H1 (cell line): Measurements from ENCODE around the gene CLPX. TPM values are rescaled to one million over a fixed set of nuclear protein-coding genes. Genes with fewer than 3 reads are reported as not detected.

ENCODE experiments used
- CTCF ChIA-PET: fragments of 300-600 bp; sonication (Branson Sonifier 250); formaldehyde crosslinking; loops from one replicate; lab custom pipeline; 2021; ENCODE audit not compliant: partially characterized antibody; lab: Charles Lee
- POLR2A ChIA-PET: fragments of 300-600 bp; sonication (Branson Sonifier 250); formaldehyde crosslinking; loops from one replicate; lab custom pipeline; 2021; ENCODE audit warnings: inconsistent platforms; ENCODE audit not compliant: partially characterized antibody; lab: Charles Lee
- DNase-seq, 2 experiments: peaks; one replicate each; pipeline versions ENCODE4 v3.0.0 to v3.0.0-alpha.2; 2010 to 2022; ENCODE audit warnings: low spot score in 2 of 2, low read depth in 1 of 2, mixed read lengths in 1 of 2
- FAIRE-seq: peaks from 2 replicates; lab custom pipeline; 2011; peaks lifted over from hg19 to GRCh38; lab: Jason Lieb, UNC
- H2AFZ ChIP-seq: 2 replicates; pipeline ENCODE4 v1.8.1; 2012; ENCODE audit warnings: low read length, inconsistent platforms
- H2AK5ac ChIP-seq: 2 replicates; pipeline ENCODE4 v1.6.1; 2013; ENCODE audit warnings: low read depth, low read length
- H2BK120ac ChIP-seq: replicated peaks from 2 replicates; pipeline ENCODE3; 2013; ENCODE audit warnings: low read depth, low read length, inconsistent platforms
- H2BK12ac ChIP-seq: 2 replicates; pipeline ENCODE4 v1.6.1; 2013; ENCODE audit warnings: low read depth, low read length
- H2BK15ac ChIP-seq: 2 replicates; pipeline ENCODE4 v1.6.1; 2013; ENCODE audit warnings: low read length
- H2BK20ac ChIP-seq: 2 replicates; pipeline ENCODE4 v1.6.1; 2013; ENCODE audit warnings: low read length
- H2BK5ac ChIP-seq: 2 replicates; pipeline ENCODE4 v1.6.1; 2013; ENCODE audit warnings: low read depth, low read length
- H3K14ac ChIP-seq: 2 replicates; pipeline ENCODE4 v1.6.1; 2013; ENCODE audit warnings: inconsistent platforms; ENCODE audit not compliant: insufficient read length
- H3K18ac ChIP-seq: 2 replicates; pipeline ENCODE4 v1.6.1; 2013; ENCODE audit warnings: low read length; ENCODE audit errors: extremely low read depth
- H3K23ac ChIP-seq: 2 replicates; pipeline ENCODE4 v1.6.1; 2013; ENCODE audit warnings: inconsistent platforms; ENCODE audit not compliant: insufficient read length
- H3K23me2 ChIP-seq: 2 replicates; pipeline ENCODE4 v1.6.1; 2013; ENCODE audit warnings: low read depth, low read length
- H3K27ac ChIP-seq: 2 replicates; pipeline ENCODE4 v1.6.1; 2011; ENCODE audit warnings: low read depth, low read length, inconsistent platforms
- H3K27me3 ChIP-seq, 4 experiments: replicated peaks in 1 of 4; 1 replicate in 1 of 4; 2 replicates in 3 of 4; pipeline versions ENCODE4 v1.6.1 to v1.8.1; 2011 to 2013; ENCODE audit warnings: low read length in 3 of 4, mild to moderate bottlenecking in 3 of 4, inconsistent platforms in 2 of 4, mixed read lengths in 2 of 4, moderate library complexity in 1 of 4; ENCODE audit not compliant: control insufficient read depth in 3 of 4, insufficient read depth in 3 of 4; ENCODE audit errors: extremely low read depth in 1 of 4
- H3K36me3 ChIP-seq, 4 experiments: 2 replicates each; pipeline versions ENCODE4 v1.6.1 to v1.8.1; 2011 to 2013; ENCODE audit warnings: mild to moderate bottlenecking in 4 of 4, low read length in 3 of 4, moderate library complexity in 2 of 4, control low read depth in 1 of 4, inconsistent platforms in 1 of 4; ENCODE audit not compliant: insufficient read depth in 4 of 4, control insufficient read depth in 2 of 4
- H3K4ac ChIP-seq: replicated peaks from 2 replicates; pipeline ENCODE3; 2013; ENCODE audit warnings: low read length, low read depth, mixed read lengths, inconsistent platforms; ENCODE audit not compliant: insufficient read length
- H3K4me1 ChIP-seq, 4 experiments: replicated peaks in 1 of 4; 1 replicate in 1 of 4; 2 replicates in 3 of 4; pipeline versions ENCODE4 v1.6.1 to v1.8.1; 2011 to 2013; ENCODE audit warnings: low read length in 3 of 4, inconsistent platforms in 2 of 4, mixed read lengths in 1 of 4; ENCODE audit not compliant: insufficient read depth in 4 of 4, control insufficient read depth in 3 of 4
- H3K4me2 ChIP-seq, 2 experiments: 2 replicates each; pipeline versions ENCODE4 v1.6.1 to v1.8.1; 2011 to 2013; ENCODE audit warnings: low read depth in 2 of 2, low read length in 2 of 2, control low read depth in 1 of 2, inconsistent platforms in 1 of 2, mild to moderate bottlenecking in 1 of 2; ENCODE audit not compliant: insufficient read depth in 1 of 2
- H3K4me3 ChIP-seq, 4 experiments: fragments of 200-600, 300-600 bp in 1 of 4; sonication (generic), shearing (Covaris generic), sonication (Bioruptor Twin) in 1 of 4; 2 replicates each; pipeline versions ENCODE4 v1.5.1 to v1.8.1; 2011 to 2016; ENCODE audit warnings: low read length in 4 of 4, low read depth in 3 of 4, control low read depth in 2 of 4, inconsistent platforms in 2 of 4, mild to moderate bottlenecking in 2 of 4, mixed read lengths in 1 of 4, moderate library complexity in 1 of 4; ENCODE audit not compliant: insufficient read depth in 2 of 4; ENCODE audit errors: extremely low read depth in 1 of 4
- H3K56ac ChIP-seq: replicated peaks from 2 replicates; pipeline ENCODE3; 2013; ENCODE audit warnings: low read depth, mild to moderate bottlenecking, mixed read lengths, low read length, inconsistent platforms; ENCODE audit not compliant: insufficient read length
- H3K79me1 ChIP-seq: 2 replicates; pipeline ENCODE4 v1.6.1; 2013; ENCODE audit warnings: low read depth, low read length, control low read depth
- H3K79me2 ChIP-seq, 2 experiments: 2 replicates each; pipeline versions ENCODE4 v1.6.1 to v1.8.1; 2012 to 2013; ENCODE audit warnings: low read length in 2 of 2, mild to moderate bottlenecking in 2 of 2, inconsistent platforms in 1 of 2; ENCODE audit not compliant: insufficient read depth in 2 of 2, control insufficient read depth in 1 of 2
- H3K9ac ChIP-seq, 4 experiments: replicated peaks in 1 of 4; 1 replicate in 1 of 4; 2 replicates in 3 of 4; pipeline versions ENCODE4 v1.6.1 to v1.8.1; 2011 to 2013; ENCODE audit warnings: low read depth in 3 of 4, low read length in 3 of 4, control low read depth in 2 of 4, mild to moderate bottlenecking in 2 of 4, moderate library complexity in 2 of 4, inconsistent platforms in 1 of 4; ENCODE audit errors: extremely low read depth in 1 of 4
- H3K9me3 ChIP-seq, 2 experiments: 2 replicates each; pipeline versions ENCODE4 v1.6.1 to v1.8.1; 2012 to 2013; ENCODE audit warnings: mild to moderate bottlenecking in 2 of 2, moderate library complexity in 2 of 2, control low read depth in 1 of 2, inconsistent platforms in 1 of 2, low read depth in 1 of 2, low read length in 1 of 2, mixed read lengths in 1 of 2; ENCODE audit not compliant: insufficient read depth in 2 of 2
- H4K20me1 ChIP-seq, 2 experiments: replicated peaks in 1 of 2; 2 replicates each; pipeline versions ENCODE3 to v1.8.1; 2011 to 2013; ENCODE audit warnings: inconsistent platforms in 2 of 2, low read length in 2 of 2, mild to moderate bottlenecking in 1 of 2; ENCODE audit not compliant: insufficient read depth in 2 of 2, control insufficient read depth in 1 of 2
- H4K5ac ChIP-seq: 2 replicates; pipeline ENCODE4 v1.6.1; 2013; ENCODE audit warnings: low read length, low read depth, mixed read lengths, inconsistent platforms; ENCODE audit not compliant: insufficient read length
- H4K8ac ChIP-seq: 2 replicates; pipeline ENCODE4 v1.8.0; 2013; ENCODE audit warnings: mild to moderate bottlenecking, moderate library complexity, low read length, inconsistent platforms; ENCODE audit not compliant: insufficient read depth; ENCODE audit errors: extremely low read depth
- H4K91ac ChIP-seq: replicated peaks from 2 replicates; pipeline ENCODE3; 2013; ENCODE audit warnings: low read length, mixed read lengths, inconsistent platforms; ENCODE audit not compliant: insufficient read length
- CREB1 ChIP-seq: IDR thresholded peaks from 2 replicates; pipeline ENCODE4 v1.6.1; 2012; ENCODE audit warnings: inconsistent platforms
- HDAC2 ChIP-seq, 2 experiments: fragments of 300-600 bp in 1 of 2; sonication (generic) in 1 of 2; IDR thresholded peaks; 2 replicates each; pipeline ENCODE4 v1.6.1; 2011 to 2012; ENCODE audit warnings: low read depth in 2 of 2, low read length in 2 of 2, mild to moderate bottlenecking in 2 of 2, moderate library complexity in 2 of 2, borderline replicate concordance in 1 of 2, inconsistent platforms in 1 of 2
- WGBS, 2 experiments: shearing (Covaris generic) in 1 of 2; methylation state at CpG; one replicate each; pipeline versions ENCODE4 v1.1.6 to v1.1.7; 2013 to 2015; ENCODE audit warnings: low lambda C conversion rate in 2 of 2, mixed read lengths in 2 of 2, inconsistent platforms in 1 of 2, low coverage in 1 of 2, missing lambda C conversion rate in 1 of 2; ENCODE audit not compliant: insufficient replicate concordance in 2 of 2, insufficient coverage in 1 of 2, insufficient read length in 1 of 2; ENCODE audit errors: extremely low coverage in 1 of 2, missing lambda C conversion rate in 1 of 2; 5-methylcytosine and 5-hydroxymethylcytosine counted together
- polyA plus RNA-seq, 7 experiments: library from polyadenylated mRNA; depleted of rRNA in 3 of 7; stranded (reverse) in 5 of 7; unstranded in 2 of 7; fragments of >200 nt in 5 of 7; fragments of 200-250 nt in 2 of 7; gene quantifications; 1 replicate in 5 of 7; 2 replicates in 1 of 7; 4 replicates in 1 of 7; pipeline versions ENCODE4 v1.2.1 to v1.2.3, GENCODE V29; 2011 to 2013; ENCODE audit warnings: missing spikeins in 2 of 7, mixed read lengths in 2 of 7
- total RNA-seq: library from RNA; stranded (reverse); fragmentation: NEBNext Ultra II Directional; extraction: Animal tissue kit (Norgen Biotek cat#: 25700); gene quantifications from 2 replicates; pipeline ENCODE4 v1.2.1, GENCODE V29; 2021

The CLPX gene
- total and polyA plus RNA-seq, 2 of the 8 experiments (the other 6 are each of a cell fraction or from before 2014, with no cell fraction given) = 10.5 to 53.6 TPM

- FAIRE-seq (no peak), DNase-seq (no peak)
- Histone ChIP-seq H3K4me3 (no peak overlapping the region), H4K8ac (no peak overlapping the region), H4K20me1 (no peaks in the 10 kb centered on the region), H3K18ac (no peak overlapping the region), H3K56ac (no peak overlapping the region), H3K9me3 (no peaks in the 10 kb centered on the region), H3K23me2 (no peaks in the 10 kb centered on the region), H3K4me2 (no peak overlapping the region), H2BK15ac (no peak overlapping the region), H3K79me1 (no peaks in the 10 kb centered on the region), H2BK20ac (no peak overlapping the region), H2AFZ (no peak overlapping the region), H3K36me3 (no peaks in the 10 kb centered on the region), H4K5ac (no peak overlapping the region), H3K14ac (no peak overlapping the region), H3K27ac (no peak overlapping the region), H2BK5ac (no peak overlapping the region), H3K27me3 (no peaks in the 10 kb centered on the region), H2BK120ac (no peak overlapping the region), H3K23ac (no peak overlapping the region), H3K4ac (no peak overlapping the region), H2AK5ac (no peak overlapping the region), H4K91ac (no peak overlapping the region), H3K9ac (no peak overlapping the region), H2BK12ac (no peak overlapping the region), H3K79me2 (no peaks in the 10 kb centered on the region), H3K4me1 (no peaks in the 10 kb centered on the region)
- WGBS, 2 experiments = 90% methylated on average over 3 of the region's 3 CpGs; no CpG with 5 or more reads in 1 of the 2 experiments
- CTCF ChIA-PET = interaction anchor here (1.3 kb wide), 1 partner anchor 20 kb away, joined by 3 read pairs; no protein-coding TSS in a partner anchor
- TF ChIP-seq CREB1 (no peak), HDAC2 (IDR thresholded peaks at IDR 0.05; ENCODE audit: borderline replicate concordance in 1 of 2, low read depth in 2 of 2, low read length in 2 of 2) (no peak)
- POLR2A ChIA-PET = no interaction called here
Measured at GRCh38 chr15:65232520-65232919, 47.4 kb upstream of the CLPX start.
